ENCODE results near the gene MGAT5.

The MGAT5 gene

DNA sequence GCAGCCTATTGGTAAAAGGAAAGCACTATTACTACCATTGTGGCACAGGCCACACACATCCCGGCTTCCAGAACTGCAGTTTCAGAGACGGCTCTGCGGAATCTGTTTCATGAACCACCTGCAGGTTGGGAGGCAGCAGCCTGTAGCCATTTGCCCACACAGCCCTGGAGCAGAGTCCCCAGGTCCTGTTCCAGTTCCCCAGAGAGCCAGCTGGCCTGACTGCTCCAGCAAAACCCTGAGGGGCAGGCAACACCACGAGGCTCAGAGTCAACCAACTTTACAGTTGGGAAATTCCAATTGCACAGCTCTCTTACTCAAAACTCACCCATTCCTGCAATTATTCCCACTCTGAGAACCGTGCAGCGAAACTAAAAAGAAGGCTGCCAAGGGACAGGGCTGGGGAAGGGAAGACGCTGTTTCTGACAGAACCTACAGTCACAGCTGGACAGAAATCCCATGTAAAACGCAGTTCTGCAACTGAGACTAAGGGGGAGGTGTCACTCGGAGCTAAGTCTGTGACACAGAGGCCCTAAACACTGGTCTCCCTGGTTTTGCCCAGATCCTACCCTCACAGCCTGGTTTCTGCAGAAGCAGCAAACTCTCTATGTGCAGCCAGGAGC, 245.5 kb downstream of the MGAT5 start:
- Histone ChIP-seq H3K36me3 (ENCODE audit: insufficient read depth, low read length) (no peaks in the 10 kb centered on the region), H3K4me1 (ENCODE audit: insufficient read depth, low read length) (peaks cover 7% of the 10 kb centered on the region; the same call in 1 of the 2 replicates), H3K9ac (ENCODE audit: low read depth, low read length) (no peak overlapping the region), H3K9me3 (ENCODE audit: control insufficient read depth, insufficient read depth, low read length) (no peaks in the 10 kb centered on the region)

DNA sequence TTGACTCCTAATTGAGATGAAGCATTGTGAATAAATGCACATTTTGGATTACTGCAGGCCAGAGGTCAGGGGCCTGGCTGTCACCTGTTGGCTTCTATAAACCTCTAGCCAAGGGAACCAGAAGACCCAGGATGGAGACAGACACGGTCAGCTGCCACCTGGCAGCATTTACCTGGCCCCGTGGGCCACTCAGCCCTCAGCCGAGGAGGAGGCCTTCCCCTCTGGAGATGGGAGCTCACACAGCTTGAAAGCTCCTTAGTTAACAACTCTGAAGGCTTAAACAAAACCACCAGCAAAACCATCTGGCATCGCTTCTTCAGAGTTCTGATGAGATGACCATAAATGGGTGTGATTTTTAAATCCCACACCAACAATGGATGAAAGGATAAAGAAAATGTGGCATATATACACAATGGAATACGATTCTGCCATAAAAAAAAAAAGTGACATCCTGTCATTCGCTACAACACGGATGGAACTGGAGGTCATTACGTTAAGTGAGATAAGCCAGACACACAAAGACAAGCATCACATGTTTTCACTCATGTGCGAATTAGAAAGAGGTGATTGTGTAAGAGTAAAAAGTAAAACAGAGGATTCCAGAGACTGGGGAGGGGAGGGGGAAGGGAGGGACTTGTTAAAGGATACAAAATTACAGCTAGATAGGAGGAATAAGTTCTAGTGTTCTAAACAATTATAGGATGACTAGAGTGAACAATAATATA, 246.5 kb downstream of the MGAT5 start:
- peaks cover 7% of the 10 kb centered on the region; the same call in 1 of the 2 replicates for H3K4me1 ChIP-seq (ENCODE audit: insufficient read depth, low read length)
- H3K9ac ChIP-seq (ENCODE audit: low read depth, low read length) = no peak overlapping the region
- H3K9me3 ChIP-seq (ENCODE audit: control insufficient read depth, insufficient read depth, low read length) = no peaks in the 10 kb centered on the region
- no peaks in the 10 kb centered on the region for H3K36me3 ChIP-seq (ENCODE audit: insufficient read depth, low read length)

DNA sequence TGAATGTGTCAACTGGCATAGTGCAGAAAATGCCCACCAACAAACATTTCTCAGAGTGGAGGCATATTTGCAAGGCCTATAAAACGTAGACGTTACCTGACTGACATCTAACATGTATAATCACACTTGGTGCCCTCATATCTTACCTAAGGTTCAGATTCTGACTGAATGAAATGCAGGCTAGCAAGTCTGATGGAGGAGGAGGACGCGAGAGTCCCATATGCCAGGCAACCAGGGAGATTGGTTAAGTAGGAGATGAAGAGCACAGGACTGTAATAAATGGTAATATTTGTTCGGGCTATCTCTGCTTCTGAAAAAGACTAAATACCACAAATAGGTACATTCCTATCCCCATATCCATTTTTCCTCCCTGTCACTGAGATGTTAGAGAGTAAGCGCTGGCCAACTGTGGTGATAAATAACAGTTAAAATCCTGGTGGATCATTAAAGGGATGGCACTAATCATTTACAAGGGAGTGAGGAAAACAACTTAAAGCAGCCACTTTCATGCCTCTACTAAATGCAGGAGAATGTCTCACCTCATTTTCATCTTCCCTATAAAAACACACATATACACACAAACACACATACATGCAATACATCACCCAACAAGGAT, 247.7 kb downstream of the MGAT5 start:
- H3K4me1 ChIP-seq (ENCODE audit: insufficient read depth, low read length) = peaks cover 7% of the 10 kb centered on the region; the same call in 1 of the 2 replicates
- no peaks in the 10 kb centered on the region for H3K36me3 ChIP-seq (ENCODE audit: insufficient read depth, low read length)
- H3K9me3 ChIP-seq (ENCODE audit: control insufficient read depth, insufficient read depth, low read length) = no peaks in the 10 kb centered on the region
- H3K9ac ChIP-seq (ENCODE audit: low read depth, low read length) = no peak overlapping the region

DNA sequence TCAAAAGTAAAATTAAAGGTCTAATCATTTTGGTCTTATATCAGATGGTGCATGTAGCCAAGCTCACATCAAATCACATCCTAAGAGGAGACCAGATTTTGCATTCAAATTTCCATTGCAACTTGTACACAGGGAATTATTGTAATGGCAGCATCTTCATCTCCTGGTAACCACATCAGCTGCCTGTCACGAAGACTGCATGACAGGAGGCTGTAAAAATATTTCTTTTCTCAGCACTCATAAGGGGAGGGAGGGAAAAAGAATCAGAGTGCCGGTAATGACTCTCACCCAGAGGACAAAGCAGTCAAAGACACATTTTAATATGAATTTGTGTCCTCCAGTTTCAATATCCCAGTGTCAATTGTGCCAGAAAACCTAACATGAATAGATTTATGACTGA, 248.2 kb downstream of the MGAT5 start:
- Histone ChIP-seq H3K9ac (ENCODE audit: low read depth, low read length) (no peak overlapping the region), H3K9me3 (ENCODE audit: control insufficient read depth, insufficient read depth, low read length) (no peaks in the 10 kb centered on the region), H3K36me3 (ENCODE audit: insufficient read depth, low read length) (no peaks in the 10 kb centered on the region), H3K4me1 (ENCODE audit: insufficient read depth, low read length) (peaks cover 7% of the 10 kb centered on the region; the same call in 1 of the 2 replicates)

Data from ES-I3 (cell line).